Spleen (tissue), 11 donors: ENCODE data around the gene APBB2. TPM values are rescaled to one million over a fixed set of nuclear protein-coding genes. Genes with fewer than 3 reads are reported as not detected.
"Not testable (repeated sequence)": the region's sequence is repeated elsewhere in the genome, so short reads cannot be mapped to it uniquely, and the experiment has no call there.

Experiments
- DNase-seq: peaks from one replicate; pipeline ENCODE4 v3.0.0-alpha.2; 2020
- H3K27ac ChIP-seq, 8 donors: fragments of 200-600 bp; sonication (generic) in 7 of 8; 1 replicate in 4 of 8; 2 replicates in 4 of 8; pipeline versions ENCODE4 v1.5.0 to v1.8.0; 2016 to 2021; ENCODE audit warnings: inconsistent platforms in 4 of 8, mild to moderate bottlenecking in 4 of 8, moderate library complexity in 1 of 8
- H3K27me3 ChIP-seq, 7 donors: fragments of 200-600 bp; sonication (generic) in 6 of 7; replicated peaks in 1 of 7; 1 replicate in 4 of 7; 2 replicates in 3 of 7; pipeline versions ENCODE4 v1.5.0 to v1.8.0; 2016 to 2021; ENCODE audit warnings: inconsistent platforms in 3 of 7, mild to moderate bottlenecking in 1 of 7
- H3K36me3 ChIP-seq, 6 donors: fragments of 200-600 bp; sonication (generic) in 5 of 6; 1 replicate in 4 of 6; 2 replicates in 2 of 6; pipeline versions ENCODE4 v1.5.0 to v1.8.0; 2016 to 2021; ENCODE audit warnings: inconsistent platforms in 2 of 6
- H3K4me1 ChIP-seq, 6 donors: fragments of 200-600 bp; sonication (generic) in 5 of 6; 1 replicate in 3 of 6; 2 replicates in 3 of 6; pipeline versions ENCODE4 v1.5.0 to v1.8.0; 2016 to 2021; ENCODE audit warnings: inconsistent platforms in 3 of 6
- H3K4me3 ChIP-seq, 8 donors: fragments of 200-600 bp; sonication (generic) in 7 of 8; 1 replicate in 4 of 8; 2 replicates in 4 of 8; pipeline versions ENCODE4 v1.5.0 to v1.8.0; 2016 to 2021; ENCODE audit warnings: inconsistent platforms in 4 of 8, mild to moderate bottlenecking in 4 of 8, moderate library complexity in 2 of 8
- H3K9me3 ChIP-seq, 8 donors: fragments of 200-600 bp; sonication (generic) in 7 of 8; 1 replicate in 4 of 8; 2 replicates in 4 of 8; pipeline versions ENCODE4 v1.5.0 to v1.8.0; 2016 to 2021; ENCODE audit warnings: inconsistent platforms in 4 of 8
- CTCF ChIP-seq, 11 experiments: fragments of 200-600 bp in 7 of 11; fragments of 450-650 bp in 4 of 11; sonication (generic) in 4 of 11; IDR thresholded peaks in 8 of 11; conservative IDR thresholded peaks in 3 of 11; 1 replicate in 7 of 11; 2 replicates in 4 of 11; pipeline versions ENCODE4 v1.4.0 to v1.8.0; 2016 to 2021; ENCODE audit warnings: antibody characterized with exemption in 11 of 11, inconsistent platforms in 4 of 11, mild to moderate bottlenecking in 1 of 11
- POLR2A ChIP-seq, 3 donors: fragments of 450-650 bp; IDR thresholded peaks; one replicate each; pipeline ENCODE4 v1.5.1; 2017; ENCODE audit warnings: antibody characterized with exemption in 3 of 3, mild to moderate bottlenecking in 1 of 3
- POLR2AphosphoS5 ChIP-seq, 3 donors: sonication (generic); formaldehyde crosslinking; IDR thresholded peaks; one replicate each; pipeline ENCODE4 v1.5.1; 2017; ENCODE audit warnings: antibody characterized with exemption in 3 of 3
- WGBS, 5 donors: extraction: QIAGEN DNeasy Blood & Tissue Kit in 3 of 5; methylation state at CpG; one replicate each; pipeline versions ENCODE4 v1.1.5 to v1.1.7; 2013 to 2018; 5-methylcytosine and 5-hydroxymethylcytosine counted together
- intact Hi-C: fragments of 100-400 bp; cut with DNase I; formaldehyde crosslinking; loops from one replicate; pipeline ENCODE4 v1.15.0; 2023; ENCODE audit warnings: low total_unique reads
- polyA plus RNA-seq, 3 donors: library from polyadenylated mRNA; stranded (reverse); fragments of 200-250 nt; gene quantifications; one replicate each; pipeline ENCODE4 v1.2.1, GENCODE V29; 2013
- total RNA-seq, 7 donors: library from RNA; depleted of rRNA in 3 of 7; stranded (reverse); fragments of >200 nt in 3 of 7; fragmentation: NEBNext Ultra II Directional in 4 of 7; extraction: Animal tissue kit (Norgen Biotek cat#: 25700) in 4 of 7; gene quantifications; one replicate each; pipeline versions ENCODE4 v1.1.0 to v1.2.1, GENCODE V29; 2016 to 2021
- donor health status: healthy with polysubstance abuse.
- donor health status: DM: no; HTN: no; CAD: no; lungs with moderate emphysema.
- donor health status: DM: no; HTN: no; CAD: no.
- donor health status: Bipolar disorder and iron deficiency.
- donor health status: healthy.
- donor health status: DM: no; HTN: no; CAD: no.
- donor health status: DM: yes; HTN: yes; CAD: no.

Gene APBB2
- total and polyA plus RNA-seq, 10 donors = 4.0 to 115 (median 76.7) TPM

GRCh38 chr4:41150401-41150800 lies 63.9 kb downstream of the APBB2 start:
- TF ChIP-seq POLR2AphosphoS5 (IDR thresholded peaks at IDR 0.05) (no peak), POLR2A (IDR thresholded peaks at IDR 0.05) (no peak), CTCF (IDR thresholded peaks at IDR 0.05 in 8 of 11, conservative IDR thresholded peaks at IDR 0.05 in 3 of 11) (no peak)
- no peak overlapping the region for H3K4me3 ChIP-seq
- 85 to 95% (median 89%) methylated on average over 2 of the region's 2 CpGs for WGBS, 5 donors
- H3K4me1 ChIP-seq = peaks cover 0 to 7% (median 4%) of the 10 kb centered on the region in 6 donors
- H3K27me3 ChIP-seq = no peaks in the 10 kb centered on the region
- no peak for DNase-seq
- no peaks in the 10 kb centered on the region for H3K9me3 ChIP-seq
- intact Hi-C loops = no loop called here
- H3K27ac ChIP-seq = no peak overlapping the region
- no peaks in the 10 kb centered on the region for H3K36me3 ChIP-seq

GRCh38 chr4:41149568-41149967 lies 64.8 kb downstream of the APBB2 start:
- H3K4me1 ChIP-seq = peaks cover 0 to 12% (median 2%) of the 10 kb centered on the region in 6 donors
- H3K36me3 ChIP-seq, H3K27ac ChIP-seq, intact Hi-C loops, H3K27me3 ChIP-seq, H3K9me3 ChIP-seq, H3K4me3 ChIP-seq, DNase-seq: not testable (repeated sequence)
- WGBS, 5 donors = 68 to 90% (median 88%) methylated on average over 4 of the region's 4 CpGs

GRCh38 chr4:41148931-41149330 lies 65.4 kb downstream of the APBB2 start:
- no peaks in the 10 kb centered on the region for H3K9me3 ChIP-seq
- TF ChIP-seq POLR2AphosphoS5 (IDR thresholded peaks at IDR 0.05) = no peak
- TF ChIP-seq POLR2A (IDR thresholded peaks at IDR 0.05) = no peak
- no peak for DNase-seq
- no peaks in the 10 kb centered on the region for H3K27me3 ChIP-seq
- H3K36me3 ChIP-seq = no peaks in the 10 kb centered on the region
- whole genome bisulfite sequencing, 5 donors = 70 to 84% (median 70%) methylated on average over 4 of the region's 4 CpGs
- intact Hi-C loops = no loop called here
- no peak overlapping the region for H3K4me3 ChIP-seq
- H3K4me1 ChIP-seq = peaks cover 0 to 12% (median 1%) of the 10 kb centered on the region in 6 donors
- H3K27ac ChIP-seq = no peak overlapping the region

- H3K27ac ChIP-seq = no peak overlapping the region
- H3K9me3 ChIP-seq = no peaks in the 10 kb centered on the region
- H3K36me3 ChIP-seq = no peaks in the 10 kb centered on the region
- whole genome bisulfite sequencing, 5 donors = 87 to 96% (median 95%) methylated on average over 4 of the region's 4 CpGs
- H3K27me3 ChIP-seq = no peaks in the 10 kb centered on the region
- no peak overlapping the region for H3K4me3 ChIP-seq
- DNase-seq = no peak
- peaks cover 0 to 14% (median 0%) of the 10 kb centered on the region in 6 donors for H3K4me1 ChIP-seq
- TF ChIP-seq POLR2AphosphoS5 (IDR thresholded peaks at IDR 0.05) = no peak
- no peak for TF ChIP-seq POLR2A (IDR thresholded peaks at IDR 0.05)
- no peak for TF ChIP-seq CTCF (IDR thresholded peaks at IDR 0.05 in 8 of 11, conservative IDR thresholded peaks at IDR 0.05 in 3 of 11)
- intact Hi-C loops = no loop called here
Measured at GRCh38 chr4:41148292-41148691, 66.0 kb downstream of the APBB2 start.

GRCh38 chr4:41147570-41147969 lies 66.8 kb downstream of the APBB2 start:
- DNase-seq, H3K27me3 ChIP-seq, intact Hi-C loops, H3K9me3 ChIP-seq, H3K4me3 ChIP-seq, H3K36me3 ChIP-seq, H3K27ac ChIP-seq: not testable (repeated sequence)
- H3K4me1 ChIP-seq = peaks cover 0 to 21% (median 2%) of the 10 kb centered on the region in 6 donors
- WGBS, 5 donors = 92 to 96% (median 95%) methylated on average over 3 of the region's 3 CpGs
